Mesenchymal stem cell (in vitro differentiated cells and primary cell): Measurements from ENCODE around the gene ILF3.
A peak's percentile ranks its signal among the peaks of the same experiment; 100 is the strongest.
"Not testable (repeated sequence)": the region's sequence is repeated elsewhere in the genome, so short reads cannot be mapped to it uniquely, and the experiment has no call there.

ENCODE experiments used
- DNase-seq: peaks from one replicate; pipeline ENCODE4 v3.0.0-alpha.2; 2013
- H2AFZ ChIP-seq: one replicate; pipeline ENCODE4 v1.6.1; 2013; ENCODE audit warnings: low read depth, mild to moderate bottlenecking, control low read depth, inconsistent platforms, low read length, moderate library complexity
- H2AK5ac ChIP-seq: 2 replicates; pipeline ENCODE4 v1.6.1; 2013; ENCODE audit warnings: low read length, moderate library complexity, mild to moderate bottlenecking, inconsistent platforms; ENCODE audit not compliant: severe bottlenecking
- H2BK120ac ChIP-seq: one replicate; pipeline ENCODE4 v1.6.1; 2013; ENCODE audit warnings: low read depth, mild to moderate bottlenecking, inconsistent platforms, low read length, moderate library complexity
- H2BK12ac ChIP-seq, 2 experiments: one replicate each; pipeline ENCODE4 v1.6.1; 2013; ENCODE audit warnings: inconsistent platforms in 2 of 2, low read length in 2 of 2, mild to moderate bottlenecking in 2 of 2, moderate library complexity in 2 of 2, control low read depth in 1 of 2
- H2BK15ac ChIP-seq: one replicate; pipeline ENCODE4 v1.6.1; 2013; ENCODE audit warnings: mild to moderate bottlenecking, low read depth, inconsistent platforms; ENCODE audit not compliant: poor library complexity, severe bottlenecking
- H2BK5ac ChIP-seq: 2 replicates; pipeline ENCODE4 v1.6.1; 2013; ENCODE audit warnings: low read depth, mild to moderate bottlenecking, low read length, control low read depth, inconsistent platforms; ENCODE audit not compliant: poor library complexity, severe bottlenecking
- H3K14ac ChIP-seq, 2 experiments: one replicate each; pipeline ENCODE4 v1.6.1; 2013; ENCODE audit warnings: inconsistent platforms in 2 of 2, low read length in 2 of 2, control low read depth in 1 of 2, mild to moderate bottlenecking in 1 of 2, moderate library complexity in 1 of 2
- H3K18ac ChIP-seq, 2 experiments: one replicate each; pipeline ENCODE4 v1.6.1; 2013; ENCODE audit warnings: inconsistent platforms in 2 of 2, low read length in 2 of 2, control low read depth in 1 of 2, low read depth in 1 of 2, mild to moderate bottlenecking in 1 of 2
- H3K23ac ChIP-seq, 2 experiments: one replicate each; pipeline ENCODE4 v1.6.1; 2013; ENCODE audit warnings: inconsistent platforms in 2 of 2, low read length in 2 of 2, mild to moderate bottlenecking in 2 of 2, moderate library complexity in 2 of 2, control low read depth in 1 of 2
- H3K27ac ChIP-seq: 2 replicates; pipeline ENCODE4 v1.5.1; 2013; ENCODE audit warnings: mild to moderate bottlenecking, moderate library complexity, low read length, control low read depth, inconsistent platforms; ENCODE audit not compliant: poor library complexity, severe bottlenecking
- H3K27me3 ChIP-seq, 2 experiments: 2 replicates each; pipeline versions ENCODE4 v1.6.1 to v1.7.0; 2013; ENCODE audit warnings: low read length in 2 of 2, mild to moderate bottlenecking in 2 of 2, moderate library complexity in 2 of 2, control low read depth in 1 of 2, inconsistent platforms in 1 of 2; ENCODE audit not compliant: control insufficient read depth in 1 of 2, insufficient read depth in 1 of 2
- H3K36me3 ChIP-seq, 2 experiments: 2 replicates each; pipeline versions ENCODE4 v1.6.1 to v1.7.0; 2013; ENCODE audit warnings: low read length in 2 of 2, control low read depth in 1 of 2, inconsistent platforms in 1 of 2, low read depth in 1 of 2, mild to moderate bottlenecking in 1 of 2; ENCODE audit not compliant: insufficient read depth in 2 of 2, control insufficient read depth in 1 of 2
- H3K4ac ChIP-seq, 2 experiments: one replicate each; pipeline ENCODE4 v1.6.1; 2013; ENCODE audit warnings: inconsistent platforms in 2 of 2, low read length in 2 of 2, mild to moderate bottlenecking in 2 of 2, moderate library complexity in 2 of 2, control low read depth in 1 of 2, low read depth in 1 of 2
- H3K4me1 ChIP-seq: 2 replicates; pipeline ENCODE4 v1.6.1; 2013; ENCODE audit warnings: low read depth, low read length, control low read depth; ENCODE audit not compliant: control insufficient read depth, insufficient read depth
- H3K4me2 ChIP-seq: 2 replicates; pipeline ENCODE4 v1.6.1; 2013; ENCODE audit warnings: low read length, mild to moderate bottlenecking, inconsistent platforms; ENCODE audit not compliant: poor library complexity, severe bottlenecking
- H3K4me3 ChIP-seq, 2 experiments: 2 replicates each; pipeline versions ENCODE4 v1.5.1 to v1.7.0; 2013; ENCODE audit warnings: low read length in 2 of 2, mild to moderate bottlenecking in 2 of 2, control low read depth in 1 of 2, low read depth in 1 of 2; ENCODE audit not compliant: insufficient read depth in 1 of 2
- H3K79me1 ChIP-seq: replicated peaks from 2 replicates; pipeline ENCODE4 v1.6.1; 2013; ENCODE audit warnings: mild to moderate bottlenecking, control low read depth, low read length, inconsistent platforms; ENCODE audit not compliant: poor library complexity, severe bottlenecking
- H3K9ac ChIP-seq: 2 replicates; pipeline ENCODE4 v1.7.0; 2013; ENCODE audit warnings: mild to moderate bottlenecking, low read length, moderate library complexity
- H3K9me3 ChIP-seq: 2 replicates; pipeline ENCODE4 v1.7.0; 2013; ENCODE audit warnings: mild to moderate bottlenecking, low read length; ENCODE audit not compliant: control insufficient read depth
- H4K8ac ChIP-seq: one replicate; pipeline ENCODE4 v1.6.1; 2013; ENCODE audit warnings: inconsistent platforms, mild to moderate bottlenecking, low read length, moderate library complexity
- H4K91ac ChIP-seq: one replicate; pipeline ENCODE4 v1.6.1; 2013; ENCODE audit warnings: mild to moderate bottlenecking, low read length, inconsistent platforms
- WGBS: methylation state at CpG from one replicate; pipeline ENCODE4 v1.1.7; 2013; ENCODE audit warnings: mixed read lengths; 5-methylcytosine and 5-hydroxymethylcytosine counted together

ILF3 gene

GRCh38 chr19:10670182-10670581, 16.0 kb downstream of the ILF3 start:
- H2BK15ac ChIP-seq = no peak overlapping the region
- no peak for DNase-seq
- peaks cover 14% of the 10 kb centered on the region for H3K4me1 ChIP-seq
- no peak overlapping the region for H2BK120ac ChIP-seq
- H3K23ac ChIP-seq = no peak overlapping the region
- H4K8ac ChIP-seq = no peak overlapping the region
- no peak overlapping the region for H2BK12ac ChIP-seq
- H3K18ac ChIP-seq = no peak overlapping the region
- H3K27ac ChIP-seq = no peak overlapping the region
- H3K4me3 ChIP-seq = no peak overlapping the region
- H3K79me1 ChIP-seq = peaks cover 4% of the 10 kb centered on the region
- no CpG with 5 or more reads among the region's 1 CpG for WGBS
- no peak overlapping the region for H3K14ac ChIP-seq
- H2AK5ac ChIP-seq = no peak overlapping the region
- no peak overlapping the region for H2AFZ ChIP-seq
- H3K4me2 ChIP-seq = no peak overlapping the region
- H3K27me3 ChIP-seq = no peaks in the 10 kb centered on the region
- no peaks in the 10 kb centered on the region for H3K9me3 ChIP-seq
- H4K91ac ChIP-seq = no peak overlapping the region
- H3K4ac ChIP-seq = no peak overlapping the region
- peaks cover 44 to 46% of the 10 kb centered on the region in 2 experiments for H3K36me3 ChIP-seq
- H3K9ac ChIP-seq = no peak overlapping the region
- no peak overlapping the region for H2BK5ac ChIP-seq

GRCh38 chr19:10670876-10671804, 17.0 kb downstream of the ILF3 start:
- no peak overlapping the region for H3K18ac ChIP-seq
- peak overlapping the region in 1 of 2 experiments; percentile 6 for H2BK12ac ChIP-seq
- 95% methylated on average over 24 of the region's 24 CpGs for WGBS
- H3K4me3 ChIP-seq = no peak overlapping the region
- H3K27ac ChIP-seq = no peak overlapping the region
- no peak overlapping the region for H4K91ac ChIP-seq
- H2BK15ac ChIP-seq = no peak overlapping the region
- H2AFZ ChIP-seq = no peak overlapping the region
- H2BK120ac ChIP-seq = no peak overlapping the region
- H3K79me1 ChIP-seq = peaks cover 4% of the 10 kb centered on the region
- no peak overlapping the region for H3K4ac ChIP-seq
- H3K14ac ChIP-seq = no peak overlapping the region
- no peaks in the 10 kb centered on the region for H3K9me3 ChIP-seq
- no peak overlapping the region for H3K23ac ChIP-seq
- no peak for DNase-seq
- H3K4me1 ChIP-seq = peaks cover 14% of the 10 kb centered on the region
- no peak overlapping the region for H3K9ac ChIP-seq
- no peak overlapping the region for H3K4me2 ChIP-seq
- H4K8ac ChIP-seq = no peak overlapping the region
- peaks cover 52 to 53% of the 10 kb centered on the region in 2 experiments for H3K36me3 ChIP-seq
- H2AK5ac ChIP-seq = no peak overlapping the region
- H2BK5ac ChIP-seq = no peak overlapping the region
- H3K27me3 ChIP-seq = no peaks in the 10 kb centered on the region

- not testable (repeated sequence) for H2BK15ac ChIP-seq, DNase-seq, H3K4me2 ChIP-seq, H2AFZ ChIP-seq, H2BK5ac ChIP-seq, H3K14ac ChIP-seq, H4K8ac ChIP-seq, H3K18ac ChIP-seq, H3K9ac ChIP-seq, H2BK120ac ChIP-seq, H3K4ac ChIP-seq, H3K27me3 ChIP-seq, H3K27ac ChIP-seq, H3K23ac ChIP-seq, H3K4me3 ChIP-seq, H2AK5ac ChIP-seq, H4K91ac ChIP-seq, H2BK12ac ChIP-seq, H3K79me1 ChIP-seq, H3K9me3 ChIP-seq
- Histone ChIP-seq H3K4me1 (peaks cover 14% of the 10 kb centered on the region), H3K36me3 (peaks cover 48 to 56% of the 10 kb centered on the region in 2 experiments)
- 92% methylated on average over 2 of the region's 3 CpGs for WGBS
Measured at GRCh38 chr19:10671922-10672321, 17.8 kb downstream of the ILF3 start.

GRCh38 chr19:10675214-10675613, 21.1 kb downstream of the ILF3 start:
- not testable (repeated sequence) for H2AFZ ChIP-seq, H2AK5ac ChIP-seq, H2BK15ac ChIP-seq, H4K91ac ChIP-seq, H3K4ac ChIP-seq, H2BK120ac ChIP-seq, H3K9ac ChIP-seq, H3K4me3 ChIP-seq, H3K14ac ChIP-seq, H4K8ac ChIP-seq, H2BK12ac ChIP-seq, H3K23ac ChIP-seq, DNase-seq, H2BK5ac ChIP-seq, H3K27me3 ChIP-seq, H3K18ac ChIP-seq, H3K4me2 ChIP-seq, H3K27ac ChIP-seq, H3K9me3 ChIP-seq
- 96% methylated on average over 8 of the region's 8 CpGs for WGBS
- peaks cover 70 to 81% of the 10 kb centered on the region in 2 experiments for H3K36me3 ChIP-seq
- H3K4me1 ChIP-seq = peaks cover 10% of the 10 kb centered on the region
- peaks cover 29% of the 10 kb centered on the region for H3K79me1 ChIP-seq
